Fibroblast of lung (primary cell): Measurements from ENCODE around the gene PPP2R1B. TPM values are rescaled to one million over a fixed set of nuclear protein-coding genes. Genes with fewer than 3 reads are reported as not detected.

Experiments
- DNase-seq, 2 donors: peaks; one replicate each; pipeline versions ENCODE4 v3.0.0 to v3.0.0-alpha.2; 2010; ENCODE audit warnings: low read depth in 2 of 2
- H2AFZ ChIP-seq: 2 replicates; pipeline ENCODE4 v1.5.1; 2012; ENCODE audit warnings: low read length, control low read depth, inconsistent platforms
- H3K27ac ChIP-seq: 2 replicates; pipeline ENCODE4 v1.5.1; 2011; ENCODE audit warnings: low read length, control low read depth; ENCODE audit not compliant: insufficient read depth
- H3K27me3 ChIP-seq: 2 replicates; pipeline ENCODE4 v1.5.1; 2011; ENCODE audit warnings: mild to moderate bottlenecking, low read length; ENCODE audit not compliant: control insufficient read depth, insufficient read depth
- H3K36me3 ChIP-seq: 2 replicates; pipeline ENCODE4 v1.5.1; 2011; ENCODE audit warnings: low read length; ENCODE audit not compliant: control insufficient read depth, insufficient read depth
- H3K4me1 ChIP-seq: 2 replicates; pipeline ENCODE4 v1.5.1; 2011; ENCODE audit warnings: low read length; ENCODE audit not compliant: control insufficient read depth, insufficient read depth; ENCODE audit errors: extremely low read depth
- H3K4me2 ChIP-seq: 2 replicates; pipeline ENCODE4 v1.5.1; 2011; ENCODE audit warnings: low read length, control low read depth; ENCODE audit not compliant: insufficient read depth; ENCODE audit errors: extremely low read depth
- H3K4me3 ChIP-seq, 4 experiments: fragments of 200-600 bp in 1 of 4; sonication (generic) in 1 of 4; replicated peaks in 1 of 4; 2 replicates each; pipeline ENCODE4 v1.5.1; 2011 to 2016; ENCODE audit warnings: low read length in 4 of 4, low read depth in 3 of 4, mild to moderate bottlenecking in 3 of 4, control low read depth in 2 of 4, inconsistent platforms in 1 of 4, mixed read lengths in 1 of 4; ENCODE audit not compliant: insufficient read depth in 1 of 4; ENCODE audit errors: control extremely low read depth in 1 of 4
- H3K79me2 ChIP-seq: 2 replicates; pipeline ENCODE4 v1.5.1; 2012; ENCODE audit warnings: mild to moderate bottlenecking, low read length, inconsistent platforms; ENCODE audit not compliant: control insufficient read depth, insufficient read depth
- H3K9ac ChIP-seq: 2 replicates; pipeline ENCODE4 v1.5.1; 2011; ENCODE audit warnings: mild to moderate bottlenecking, low read length, control low read depth; ENCODE audit not compliant: insufficient read depth
- H3K9me3 ChIP-seq: 2 replicates; pipeline ENCODE4 v1.5.1; 2012; ENCODE audit warnings: low read depth, low read length; ENCODE audit not compliant: control insufficient read depth, insufficient read depth
- H4K20me1 ChIP-seq: 2 replicates; pipeline ENCODE4 v1.5.1; 2011; ENCODE audit warnings: low read length; ENCODE audit not compliant: control insufficient read depth, insufficient read depth; ENCODE audit errors: extremely low read depth
- CTCF ChIP-seq, 2 donors: IDR thresholded peaks in 1 of 2; conservative IDR thresholded peaks in 1 of 2; 1 replicate in 1 of 2; 2 replicates in 1 of 2; pipeline ENCODE4 v1.5.1; 2011 to 2012; ENCODE audit warnings: low read length in 2 of 2, control low read depth in 1 of 2, inconsistent platforms in 1 of 2, low read depth in 1 of 2, mild to moderate bottlenecking in 1 of 2
- EZH2 ChIP-seq: IDR thresholded peaks from 2 replicates; pipeline ENCODE4 v1.5.1; 2012; ENCODE audit warnings: low read length, control low read depth, mild to moderate bottlenecking; ENCODE audit errors: missing control alignments
- polyA plus RNA-seq, 2 donors: library from polyadenylated mRNA; depleted of rRNA in 1 of 2; stranded (reverse) in 1 of 2; unstranded in 1 of 2; fragments of >200 nt; gene quantifications; 2 replicates each; pipeline ENCODE4 v1.2.1, GENCODE V29; 2011 to 2012; ENCODE audit warnings: missing spikeins in 1 of 2
- total RNA-seq: library from RNA; depleted of rRNA; stranded (reverse); fragments of >200 nt; gene quantifications from 2 replicates; pipeline ENCODE4 v1.2.1, GENCODE V29; 2014

Gene PPP2R1B
- total and polyA plus RNA-seq, 2 donors (not counting 1 experiment from before 2014, with no cell fraction given) = 40.3 to 43.1 TPM

- Histone ChIP-seq H3K4me2 (peak overlapping the region; percentile 26), H3K79me2 (peaks cover 16% of the 10 kb centered on the region), H3K9me3 (no peaks in the 10 kb centered on the region), H3K27ac (peak overlapping the region; percentile 71), H3K4me3 (peak overlapping the region in 2 of 4 experiments; percentile 4 to 15), H2AFZ (no peak overlapping the region), H4K20me1 (no peaks in the 10 kb centered on the region), H3K36me3 (peaks cover 14% of the 10 kb centered on the region), H3K27me3 (no peaks in the 10 kb centered on the region), H3K9ac (no peak overlapping the region), H3K4me1 (peaks cover 6% of the 10 kb centered on the region)
- peak; percentile 67 to 79 for DNase-seq
- TF ChIP-seq EZH2 = no peak
- no peak for TF ChIP-seq CTCF (conservative IDR thresholded peaks at IDR 0.05 in 1 of 2, IDR thresholded peaks at IDR 0.05 in 1 of 2; ENCODE audit: low read depth in 1 of 2, low read length in 2 of 2)
Measured at GRCh38 chr11:111745719-111746504, 20.3 kb downstream of the PPP2R1B start.

- Histone ChIP-seq H3K27me3 (no peaks in the 10 kb centered on the region), H3K27ac (no peak overlapping the region), H2AFZ (no peak overlapping the region), H3K79me2 (peaks cover 16% of the 10 kb centered on the region), H3K9me3 (no peaks in the 10 kb centered on the region), H3K36me3 (peaks cover 16% of the 10 kb centered on the region), H3K4me1 (peaks cover 6% of the 10 kb centered on the region), H3K9ac (no peak overlapping the region), H3K4me3 (no peak overlapping the region), H4K20me1 (no peaks in the 10 kb centered on the region), H3K4me2 (no peak overlapping the region)
- no peak for TF ChIP-seq EZH2
- TF ChIP-seq CTCF (conservative IDR thresholded peaks at IDR 0.05 in 1 of 2, IDR thresholded peaks at IDR 0.05 in 1 of 2; ENCODE audit: low read depth in 1 of 2, low read length in 2 of 2) = no peak
- no peak for DNase-seq
Measured at GRCh38 chr11:111743700-111744099, 22.5 kb downstream of the PPP2R1B start.

GRCh38 chr11:111741751-111742150 lies 24.4 kb downstream of the PPP2R1B start:
- H3K9me3 ChIP-seq = no peaks in the 10 kb centered on the region
- no peaks in the 10 kb centered on the region for H4K20me1 ChIP-seq
- peaks cover 14% of the 10 kb centered on the region for H3K36me3 ChIP-seq
- no peak for DNase-seq
- peaks cover 21% of the 10 kb centered on the region for H3K4me1 ChIP-seq
- H3K4me2 ChIP-seq = no peak overlapping the region
- H3K9ac ChIP-seq = no peak overlapping the region
- TF ChIP-seq CTCF (conservative IDR thresholded peaks at IDR 0.05 in 1 of 2, IDR thresholded peaks at IDR 0.05 in 1 of 2; ENCODE audit: low read depth in 1 of 2, low read length in 2 of 2) = no peak
- TF ChIP-seq EZH2 = no peak
- H3K4me3 ChIP-seq = no peak overlapping the region
- H3K79me2 ChIP-seq = peaks cover 11% of the 10 kb centered on the region
- no peaks in the 10 kb centered on the region for H3K27me3 ChIP-seq
- H2AFZ ChIP-seq = no peak overlapping the region
- H3K27ac ChIP-seq = no peak overlapping the region
